Activated B cell treated with CpG ODN at 0.5 μM for 24 hours (primary cell): ENCODE data around the gene TANGO2. TPM values are rescaled to one million over a fixed set of nuclear protein-coding genes. Genes with fewer than 3 reads are reported as not detected.

ENCODE experiments used
- ATAC-seq: fragments of 200-7000 bp; cut with Tn5 transposase; one replicate; pipeline ENCODE4 v1.10.0; 2021; ENCODE audit warnings: low read depth, mild to moderate bottlenecking, moderate library complexity
- CTCF ChIA-PET: fragments of 350-600 bp; sonication (Branson Sonifier 250); formaldehyde crosslinking; loops from one replicate; lab custom pipeline; 2021; ENCODE audit warnings: antibody characterized with exemption; lab: Charles Lee
- POLR2A ChIA-PET: fragments of 350-600 bp; sonication (Branson Sonifier 250); formaldehyde crosslinking; loops from one replicate; lab custom pipeline; 2021; ENCODE audit warnings: antibody characterized with exemption; lab: Charles Lee
- DNase-seq: peaks from one replicate; pipeline ENCODE4 v3.0.0; 2022
- H3K27ac Mint-ChIP-seq: one replicate; pipeline ENCODE4 v1.8.0; 2020; ENCODE audit warnings: mixed read lengths
- H3K27me3 Mint-ChIP-seq: one replicate; pipeline ENCODE4 v1.8.0; 2021; ENCODE audit warnings: mixed read lengths
- H3K36me3 Mint-ChIP-seq: one replicate; pipeline ENCODE4 v1.8.0; 2021; ENCODE audit warnings: low read depth, mixed read lengths
- H3K4me1 Mint-ChIP-seq: one replicate; pipeline ENCODE4 v1.8.0; 2021; ENCODE audit warnings: mixed read lengths
- H3K4me3 Mint-ChIP-seq: one replicate; pipeline ENCODE4 v1.8.0; 2020; ENCODE audit warnings: mild to moderate bottlenecking, mixed read lengths
- H3K9me3 Mint-ChIP-seq: one replicate; pipeline ENCODE4 v1.8.0; 2020; ENCODE audit warnings: mixed read lengths
- intact Hi-C: fragments of 100-400 bp; cut with micrococcal nuclease; formaldehyde crosslinking; loops from one replicate; pipeline ENCODE4 v1.15.1; 2024
- total RNA-seq: library from RNA; stranded (reverse); gene quantifications from 2 replicates; pipeline ENCODE4 v1.2.3, GENCODE V29; 2022
- TF ChIP-seq, protein P1 (sequence below): fragments of 200-600 bp; IDR thresholded peaks from one replicate; pipeline ENCODE4 v1.8.0; 2022; ENCODE audit warnings: antibody characterized with exemption, mild to moderate bottlenecking

TANGO2 gene
- total RNA-seq, 1 donor from 2014 or later: 47.2 TPM

DNA sequence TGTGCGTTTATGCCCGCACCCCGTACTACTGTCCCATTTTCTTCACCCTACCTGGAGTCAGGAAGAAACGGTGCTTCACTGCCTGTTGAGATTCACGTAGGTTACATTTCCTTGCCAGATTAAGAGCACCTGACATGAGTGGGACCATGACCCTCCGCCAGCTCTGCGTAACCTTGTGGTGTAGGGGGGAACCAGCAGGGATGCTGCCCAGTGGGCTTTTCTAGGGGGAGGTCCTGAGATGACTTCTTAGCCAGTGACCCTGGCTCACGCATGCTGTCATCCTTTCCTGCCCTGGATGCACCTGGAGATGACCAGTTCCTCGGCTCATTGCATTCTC lies 3.3 kb upstream of the TANGO2 start:
- intact Hi-C loops: loop anchor here (2.0 kb wide), 2 partner anchors 15 to 31 kb away; no protein-coding TSS in a partner anchor
- TF ChIP-seq, protein P1, sequence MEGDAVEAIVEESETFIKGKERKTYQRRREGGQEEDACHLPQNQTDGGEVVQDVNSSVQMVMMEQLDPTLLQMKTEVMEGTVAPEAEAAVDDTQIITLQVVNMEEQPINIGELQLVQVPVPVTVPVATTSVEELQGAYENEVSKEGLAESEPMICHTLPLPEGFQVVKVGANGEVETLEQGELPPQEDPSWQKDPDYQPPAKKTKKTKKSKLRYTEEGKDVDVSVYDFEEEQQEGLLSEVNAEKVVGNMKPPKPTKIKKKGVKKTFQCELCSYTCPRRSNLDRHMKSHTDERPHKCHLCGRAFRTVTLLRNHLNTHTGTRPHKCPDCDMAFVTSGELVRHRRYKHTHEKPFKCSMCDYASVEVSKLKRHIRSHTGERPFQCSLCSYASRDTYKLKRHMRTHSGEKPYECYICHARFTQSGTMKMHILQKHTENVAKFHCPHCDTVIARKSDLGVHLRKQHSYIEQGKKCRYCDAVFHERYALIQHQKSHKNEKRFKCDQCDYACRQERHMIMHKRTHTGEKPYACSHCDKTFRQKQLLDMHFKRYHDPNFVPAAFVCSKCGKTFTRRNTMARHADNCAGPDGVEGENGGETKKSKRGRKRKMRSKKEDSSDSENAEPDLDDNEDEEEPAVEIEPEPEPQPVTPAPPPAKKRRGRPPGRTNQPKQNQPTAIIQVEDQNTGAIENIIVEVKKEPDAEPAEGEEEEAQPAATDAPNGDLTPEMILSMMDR: no peak
- H3K27ac Mint-ChIP-seq: no peak overlapping the region
- H3K9me3 Mint-ChIP-seq: no peaks in the 10 kb centered on the region
- ChIA-PET CTCF (no interaction called here), POLR2A (interaction anchor here (5.6 kb wide), 1 partner anchor 16 kb away, joined by 59 read pairs; no protein-coding TSS in a partner anchor)
- ATAC-seq: no peak
- no peak for DNase-seq
- H3K36me3 Mint-ChIP-seq: peaks cover 4% of the 10 kb centered on the region
- H3K4me1 Mint-ChIP-seq: peaks cover 27% of the 10 kb centered on the region
- H3K27me3 Mint-ChIP-seq: no peaks in the 10 kb centered on the region
- H3K4me3 Mint-ChIP-seq: peak overlapping the region; percentile 87

DNA sequence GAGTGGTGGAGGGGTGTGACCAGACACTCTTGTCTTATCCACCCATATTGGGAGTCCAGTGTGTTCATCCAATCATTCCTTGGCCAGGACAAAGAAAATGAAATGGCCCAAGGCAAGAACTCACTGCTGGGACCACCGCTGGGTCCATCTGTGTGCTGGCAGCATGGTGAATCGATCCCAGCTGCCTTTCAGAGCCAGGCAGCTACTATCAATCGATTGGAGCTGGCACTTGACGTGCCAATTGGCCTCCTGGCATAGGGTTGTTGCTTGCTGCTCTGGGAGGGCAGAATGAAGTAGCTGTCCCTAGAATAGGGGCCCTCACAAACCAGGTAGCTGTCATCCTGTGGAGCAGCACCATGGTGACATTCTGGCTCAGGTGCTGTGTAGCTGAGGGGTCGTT lies 2.9 kb upstream of the TANGO2 start:
- H3K27ac Mint-ChIP-seq: no peak overlapping the region
- H3K36me3 Mint-ChIP-seq: peaks cover 4% of the 10 kb centered on the region
- peaks cover 31% of the 10 kb centered on the region for H3K4me1 Mint-ChIP-seq
- ATAC-seq: no peak
- H3K4me3 Mint-ChIP-seq: peak overlapping the region; percentile 87
- ChIA-PET POLR2A (interaction anchor here (5.6 kb wide), 1 partner anchor 16 kb away, joined by 59 read pairs; no protein-coding TSS in a partner anchor), CTCF (no interaction called here)
- H3K27me3 Mint-ChIP-seq: no peaks in the 10 kb centered on the region
- no peak for DNase-seq
- H3K9me3 Mint-ChIP-seq: no peaks in the 10 kb centered on the region
- TF ChIP-seq, protein P1: no peak
- intact Hi-C loops: no loop called here

- no peaks in the 10 kb centered on the region for H3K9me3 Mint-ChIP-seq
Observed at GRCh38 chr22:20019661-20020532, 1.0 kb upstream of the TANGO2 start.

GRCh38 chr22:20021196-20022181 lies 579 bp downstream of the TANGO2 start:
- DNase-seq: no peak
- Mint-ChIP-seq H3K4me3 (peak overlapping the region; percentile 94), H3K4me1 (peaks cover 46% of the 10 kb centered on the region), H3K9me3 (no peaks in the 10 kb centered on the region), H3K27me3 (no peaks in the 10 kb centered on the region), H3K36me3 (peaks cover 14% of the 10 kb centered on the region), H3K27ac (peak overlapping the region; percentile 83)
- intact Hi-C loops: loop anchor here (2.0 kb wide), 2 partner anchors 59 to 95 kb away; partner anchors contain the start of genes DGCR8, RANBP1 and TRMT2A
- TF ChIP-seq, protein P1: no peak
- POLR2A ChIA-PET: interaction anchor here (0.6 to 5.6 kb wide), 11 partner anchors 10 to 442 kb away, joined by 3 to 59 read pairs (median 5); partner anchors contain the start of genes COMT, TRMT2A and TXNRD2
- CTCF ChIA-PET: no interaction called here
- no peak for ATAC-seq

More at GRCh38 chr22:20019661-20020532, 1.0 kb upstream of the TANGO2 start:
- intact Hi-C loops: loop anchor here (2.0 kb wide), 2 partner anchors 61 to 97 kb away; partner anchors contain the start of genes DGCR8, RANBP1 and TRMT2A
- POLR2A ChIA-PET: interaction anchor here (0.6 to 5.6 kb wide), 7 partner anchors 9 to 683 kb away, joined by 3 to 59 read pairs (median 6); partner anchors contain the start of genes COMT and TXNRD2
- TF ChIP-seq, protein P1: no peak
- Mint-ChIP-seq H3K27me3 (no peaks in the 10 kb centered on the region), H3K36me3 (peaks cover 7% of the 10 kb centered on the region), H3K4me3 (peak overlapping the region; percentile 91), H3K27ac (peak overlapping the region; percentile 92), H3K4me1 (peaks cover 41% of the 10 kb centered on the region)
- ATAC-seq (no peak), DNase-seq (no peak)
- CTCF ChIA-PET: interaction anchor here (0.6 kb wide), 1 partner anchor 289 kb away, joined by 3 read pairs; no protein-coding TSS in a partner anchor
